ENCODE data around the gene CDC20.

- TF ChIP-seq CTCF (IDR thresholded peaks at IDR 0.05; ENCODE audit: control extremely low read depth in 1 of 3, insufficient read depth in 1 of 3, low read depth in 1 of 3, low read length in 3 of 3) (no peak), PHF8 (conservative IDR thresholded peaks at IDR 0.05; ENCODE audit: low read depth, low read length) (no peak), CBX8 (IDR thresholded peaks at IDR 0.05; ENCODE audit: borderline replicate concordance, low read depth, low read length) (no peak), SP2 (IDR thresholded peaks at IDR 0.05; ENCODE audit: low read length) (no peak), EP300 (IDR thresholded peaks at IDR 0.05; ENCODE audit: borderline replicate concordance in 1 of 2, low read depth in 2 of 2, low read length in 2 of 2) (no peak), JUN (IDR thresholded peaks at IDR 0.05; ENCODE audit: low read depth, low read length) (no peak), SP4 (IDR thresholded peaks at IDR 0.05; ENCODE audit: low read length) (no peak), GABPA (IDR thresholded peaks at IDR 0.05; ENCODE audit: borderline replicate concordance, insufficient read depth, low read length) (no peak), CREB1 (IDR thresholded peaks at IDR 0.05) (no peak)
Observed at GRCh38 chr1:43383449-43383848, 24.7 kb downstream of the CDC20 start.

All from H1 (cell line).